Measurements from ENCODE around the gene PERM1. TPM values are rescaled to one million over a fixed set of nuclear protein-coding genes. Genes with fewer than 3 reads are reported as not detected.

The PERM1 gene
- total RNA-seq, 4 donors from 2014 or later = 0.24 to 0.93 (median 0.44) TPM

DNA sequence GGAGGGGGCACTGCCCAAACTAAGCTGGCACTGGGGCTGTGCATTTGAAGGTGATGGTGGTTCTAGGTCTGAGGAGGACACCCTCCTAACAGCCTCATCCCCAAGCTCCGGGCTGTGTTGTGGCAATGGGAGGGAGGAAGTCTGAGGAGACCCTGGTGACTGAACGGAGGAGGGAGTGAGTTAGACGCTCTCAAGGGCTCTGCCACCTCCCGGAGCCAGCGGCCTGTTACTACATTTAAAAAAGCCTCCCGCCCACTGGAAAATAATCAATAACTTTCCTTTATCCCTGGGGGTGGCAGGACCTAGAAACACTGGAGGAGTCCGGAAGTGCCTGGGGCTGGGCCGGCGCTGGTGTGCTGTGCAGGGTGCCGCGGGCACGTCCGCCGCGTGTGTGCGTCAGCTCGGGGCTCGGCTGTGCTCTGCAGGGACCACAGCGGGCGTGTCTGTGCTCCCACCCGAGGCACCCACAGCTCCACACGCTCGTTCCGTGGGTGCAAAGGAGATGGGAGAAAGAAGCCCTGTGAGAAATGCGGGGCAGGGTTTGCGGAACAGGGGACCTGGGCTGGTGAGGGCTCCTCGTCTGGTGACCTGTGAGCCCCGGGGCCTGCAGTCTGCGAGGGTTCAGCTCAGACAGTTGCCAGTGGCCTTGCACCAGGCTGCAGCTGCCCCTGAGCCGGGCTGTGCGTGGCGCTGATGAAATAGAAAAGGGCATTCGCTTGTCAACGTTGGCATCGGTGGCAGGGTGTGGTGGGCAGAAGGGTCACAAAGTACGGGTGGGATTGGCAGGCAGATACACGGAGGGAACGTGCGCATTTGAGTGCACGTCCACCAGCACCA, 52.9 kb downstream of the PERM1 start:
- 54% methylated on average over 32 of the region's 40 CpGs for WGBS
- Histone ChIP-seq H3K27ac (no peak overlapping the region), H3K9me3 (no peaks in the 10 kb centered on the region), H3K36me3 (no peaks in the 10 kb centered on the region), H3K4me1 (peaks cover 23% of the 10 kb centered on the region), H3K27me3 (peaks cover 93% of the 10 kb centered on the region), H3K4me3 (no peak overlapping the region)
- no peak for TF ChIP-seq POLR2AphosphoS5 (IDR thresholded peaks at IDR 0.05)
- TF ChIP-seq POLR2A (IDR thresholded peaks at IDR 0.05) = no peak
- TF ChIP-seq, protein P1, sequence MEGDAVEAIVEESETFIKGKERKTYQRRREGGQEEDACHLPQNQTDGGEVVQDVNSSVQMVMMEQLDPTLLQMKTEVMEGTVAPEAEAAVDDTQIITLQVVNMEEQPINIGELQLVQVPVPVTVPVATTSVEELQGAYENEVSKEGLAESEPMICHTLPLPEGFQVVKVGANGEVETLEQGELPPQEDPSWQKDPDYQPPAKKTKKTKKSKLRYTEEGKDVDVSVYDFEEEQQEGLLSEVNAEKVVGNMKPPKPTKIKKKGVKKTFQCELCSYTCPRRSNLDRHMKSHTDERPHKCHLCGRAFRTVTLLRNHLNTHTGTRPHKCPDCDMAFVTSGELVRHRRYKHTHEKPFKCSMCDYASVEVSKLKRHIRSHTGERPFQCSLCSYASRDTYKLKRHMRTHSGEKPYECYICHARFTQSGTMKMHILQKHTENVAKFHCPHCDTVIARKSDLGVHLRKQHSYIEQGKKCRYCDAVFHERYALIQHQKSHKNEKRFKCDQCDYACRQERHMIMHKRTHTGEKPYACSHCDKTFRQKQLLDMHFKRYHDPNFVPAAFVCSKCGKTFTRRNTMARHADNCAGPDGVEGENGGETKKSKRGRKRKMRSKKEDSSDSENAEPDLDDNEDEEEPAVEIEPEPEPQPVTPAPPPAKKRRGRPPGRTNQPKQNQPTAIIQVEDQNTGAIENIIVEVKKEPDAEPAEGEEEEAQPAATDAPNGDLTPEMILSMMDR (IDR thresholded peaks at IDR 0.05) = no peak
- TF ChIP-seq EP300 (IDR thresholded peaks at IDR 0.05) = no peak
- DNase-seq (ENCODE audit: low spot score in 2 of 2) = no peak

DNA sequence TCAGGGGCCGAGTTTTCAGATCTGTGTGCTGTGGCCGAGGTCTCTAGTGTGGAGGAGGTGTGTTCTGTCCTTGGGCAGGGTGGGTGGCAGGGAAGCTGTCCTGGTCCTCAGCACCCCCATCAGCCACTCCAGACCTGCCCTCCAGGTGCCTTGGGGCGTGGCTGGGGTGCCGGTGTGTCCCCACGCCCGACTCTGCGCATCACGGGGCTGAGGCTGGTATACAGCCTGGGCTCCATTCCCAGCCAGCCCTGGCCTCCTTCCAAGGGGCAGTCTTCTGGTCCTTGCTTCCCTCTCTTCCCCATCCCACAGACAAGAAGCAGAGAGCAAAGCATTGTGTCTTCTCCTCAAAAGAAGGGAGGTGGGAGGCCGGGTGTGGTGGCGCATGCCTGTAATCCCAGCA, 54.1 kb downstream of the PERM1 start:
- TF ChIP-seq EP300 (IDR thresholded peaks at IDR 0.05) = no peak
- TF ChIP-seq POLR2AphosphoS5 (IDR thresholded peaks at IDR 0.05) = no peak
- TF ChIP-seq, protein P1 (IDR thresholded peaks at IDR 0.05) = no peak
- H3K4me3 ChIP-seq = no peak overlapping the region
- H3K27ac ChIP-seq = no peak overlapping the region
- no peak for DNase-seq (ENCODE audit: low spot score in 2 of 2)
- H3K4me1 ChIP-seq = peaks cover 36% of the 10 kb centered on the region
- H3K36me3 ChIP-seq = no peaks in the 10 kb centered on the region
- H3K9me3 ChIP-seq = no peaks in the 10 kb centered on the region
- peaks cover 95% of the 10 kb centered on the region for H3K27me3 ChIP-seq
- 40% methylated on average over 2 of the region's 10 CpGs for WGBS

DNA sequence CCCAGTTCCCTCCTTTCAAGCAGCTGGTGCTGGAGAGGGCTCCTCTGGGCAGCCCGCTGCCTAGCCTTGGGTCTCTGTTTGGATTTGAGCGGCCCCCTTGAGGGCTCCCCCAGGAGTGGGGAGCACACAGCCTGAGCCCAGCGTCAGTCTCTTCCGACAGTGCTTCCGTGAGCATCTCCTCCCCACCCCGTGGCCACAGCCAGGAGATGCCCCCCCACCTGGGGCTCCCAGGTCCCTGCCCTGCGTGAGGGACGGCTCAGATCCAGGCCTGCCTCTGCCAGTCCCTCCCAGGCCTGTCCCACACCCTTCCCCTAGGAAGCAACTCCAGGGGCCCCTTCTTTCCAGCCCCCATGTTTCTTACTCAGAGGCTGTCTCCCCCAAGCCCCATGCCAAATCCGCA, 54.7 kb downstream of the PERM1 start:
- Histone ChIP-seq H3K4me3 (no peak overlapping the region), H3K4me1 (peaks cover 36% of the 10 kb centered on the region), H3K36me3 (no peaks in the 10 kb centered on the region), H3K27me3 (peaks cover 95% of the 10 kb centered on the region), H3K9me3 (no peaks in the 10 kb centered on the region), H3K27ac (no peak overlapping the region)
- no peak for TF ChIP-seq POLR2AphosphoS5 (IDR thresholded peaks at IDR 0.05)
- TF ChIP-seq EP300 (IDR thresholded peaks at IDR 0.05) = no peak
- TF ChIP-seq, protein P1 (IDR thresholded peaks at IDR 0.05) = no peak
- no peak for TF ChIP-seq POLR2A (IDR thresholded peaks at IDR 0.05)
- no CpG with 5 or more reads among the region's 9 CpGs for WGBS
- no peak for DNase-seq (ENCODE audit: low spot score in 2 of 2)

DNA sequence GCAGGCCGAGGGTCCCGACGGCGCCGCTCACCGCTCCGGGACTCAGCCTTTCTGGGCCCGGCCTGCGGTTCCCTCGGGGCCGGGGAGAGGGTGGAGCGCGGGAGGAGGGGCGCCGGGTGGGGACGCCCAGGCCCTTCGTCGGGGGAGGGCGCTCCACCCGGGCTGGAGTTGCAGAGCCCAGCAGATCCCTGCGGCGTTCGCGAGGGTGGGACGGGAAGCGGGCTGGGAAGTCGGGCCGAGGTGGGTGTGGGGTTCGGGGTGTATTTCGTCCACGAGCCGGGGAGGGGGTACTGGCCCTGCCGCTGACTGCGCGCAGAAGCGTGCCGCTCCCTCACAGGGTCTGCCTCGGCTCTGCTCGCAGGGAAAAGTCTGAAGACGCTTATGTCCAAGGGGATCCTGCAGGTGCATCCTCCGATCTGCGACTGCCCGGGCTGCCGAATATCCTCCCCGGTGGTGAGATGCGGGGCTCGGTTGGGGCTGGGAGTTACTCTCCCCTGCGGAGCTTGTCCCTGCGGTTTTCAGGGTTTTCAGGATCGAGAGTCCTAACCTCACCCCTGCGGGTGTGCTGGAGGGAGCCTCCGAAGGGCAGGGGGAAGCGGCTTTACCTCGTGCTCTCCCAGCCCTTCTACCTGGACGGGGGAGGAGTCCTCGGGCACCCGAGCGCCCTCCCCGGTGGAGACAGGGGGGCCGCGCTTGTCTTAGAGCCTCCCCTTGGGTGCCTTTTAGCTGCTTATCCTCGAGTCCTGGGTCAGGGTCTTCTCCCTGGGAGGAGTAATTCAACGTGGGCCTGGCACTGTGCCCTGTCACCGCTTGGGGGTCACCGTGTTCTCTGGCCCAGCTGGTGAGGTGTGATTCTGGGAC, 56.1 kb downstream of the PERM1 start:
- peaks cover 46% of the 10 kb centered on the region for H3K4me1 ChIP-seq
- no peaks in the 10 kb centered on the region for H3K9me3 ChIP-seq
- DNase-seq (ENCODE audit: low spot score in 2 of 2) = no peak
- 5% methylated on average over 38 of the region's 65 CpGs for WGBS
- H3K27ac ChIP-seq = no peak overlapping the region
- H3K27me3 ChIP-seq = peaks cover 97% of the 10 kb centered on the region
- peak overlapping the region; percentile 61 for H3K4me3 ChIP-seq
- TF ChIP-seq EP300 (IDR thresholded peaks at IDR 0.05) (no peak), POLR2AphosphoS5 (IDR thresholded peaks at IDR 0.05) (no peak), POLR2A (IDR thresholded peaks at IDR 0.05) (no peak)
- TF ChIP-seq, protein P1 (IDR thresholded peaks at IDR 0.05) = no peak
- no peaks in the 10 kb centered on the region for H3K36me3 ChIP-seq

Other genes with a start within 250 kb of the PERM1 start
- gene SAMD11, start 58.2 kb downstream of the PERM1 start, total RNA-seq = 1 to 10 TPM in 2 of 4 donors, under 1 TPM in 1, not detected in 1; 0.85 to 2.0 (median 1.5) TPM
- gene NOC2L, start 22.8 kb downstream of the PERM1 start, total RNA-seq = 10 to 100 TPM; 45.6 to 61.9 (median 56.3) TPM
- 10 to 100 TPM in 3 of 4 donors, 1 to 10 TPM in 1; 9.7 to 38.3 (median 17.0) TPM for gene KLHL17, start 21.5 kb downstream of the PERM1 start, total RNA-seq
- 10 to 100 TPM; 36.1 to 69.0 (median 48.4) TPM for gene PLEKHN1, start 15.6 kb downstream of the PERM1 start, total RNA-seq
- 10 to 100 TPM; 12.7 to 34.8 (median 31.6) TPM for gene HES4, start 18.0 kb upstream of the PERM1 start, total RNA-seq
- gene ISG15, start 31.4 kb upstream of the PERM1 start, total RNA-seq = 10 to 100 TPM in 1 of 4 donors, 1 to 10 TPM in 3; 5.4 to 10.1 (median 7.9) TPM
- 10 to 100 TPM; 50.6 to 84.8 (median 71.1) TPM for gene AGRN, start 38.0 kb upstream of the PERM1 start, total RNA-seq
- gene RNF223, start 92.2 kb upstream of the PERM1 start, total RNA-seq = 1 to 10 TPM; 1.8 to 4.9 (median 4.8) TPM
- gene C1orf159, start 134.0 kb upstream of the PERM1 start, total RNA-seq = 10 to 100 TPM; 12.8 to 48.4 (median 19.7) TPM
- gene TTLL10, start 191.8 kb upstream of the PERM1 start, total RNA-seq = not detected
- gene TNFRSF18, start 224.5 kb upstream of the PERM1 start, total RNA-seq = 10 to 100 TPM; 24.4 to 62.1 (median 33.5) TPM
- gene TNFRSF4, start 232.1 kb upstream of the PERM1 start, total RNA-seq = 1 to 10 TPM in 1 of 4 donors, under 1 TPM in 2, not detected in 1; 0.42 to 1.4 (median 0.72) TPM
- gene SDF4, start 249.9 kb upstream of the PERM1 start, total RNA-seq = 10 to 100 TPM; 57.5 to 87.6 (median 73.1) TPM